Chondrocyte (in vitro differentiated cells): ENCODE data around the gene CAB39. TPM values are rescaled to one million over a fixed set of nuclear protein-coding genes. Genes with fewer than 3 reads are reported as not detected.

Source experiments
- DNase-seq: peaks from one replicate; pipeline ENCODE4 v3.0.0; 2021; ENCODE audit warnings: mixed read lengths, low spot score
- H3K27ac Mint-ChIP-seq: one replicate; pipeline ENCODE4 v1.8.0; 2021; ENCODE audit warnings: mild to moderate bottlenecking, moderate library complexity, mixed read lengths; ENCODE audit not compliant: unreplicated experiment
- H3K27me3 Mint-ChIP-seq: 2 replicates; pipeline ENCODE4 v1.8.0; 2021; ENCODE audit warnings: low read depth, mixed read lengths
- H3K36me3 Mint-ChIP-seq: 2 replicates; pipeline ENCODE4 v1.8.0; 2021; ENCODE audit warnings: low read depth, mixed read lengths
- H3K4me1 Mint-ChIP-seq: 2 replicates; pipeline ENCODE4 v1.8.0; 2021; ENCODE audit warnings: low read depth, mild to moderate bottlenecking, mixed read lengths
- H3K4me3 Mint-ChIP-seq: one replicate; pipeline ENCODE4 v1.8.0; 2021; ENCODE audit warnings: mild to moderate bottlenecking, moderate library complexity, mixed read lengths; ENCODE audit not compliant: unreplicated experiment
- H3K9me3 Mint-ChIP-seq: 2 replicates; pipeline ENCODE4 v1.8.0; 2021; ENCODE audit warnings: low read depth, mixed read lengths
- total RNA-seq: library from RNA; stranded (reverse); gene quantifications from 3 replicates; pipeline ENCODE4 v1.2.1, GENCODE V29; 2021
- TF ChIP-seq, protein P1 (sequence below): fragments of 200-600 bp; sonication (generic); IDR thresholded peaks from 2 replicates; pipeline ENCODE4 v1.5.0; 2021; ENCODE audit warnings: antibody characterized with exemption, mild to moderate bottlenecking, moderate library complexity

CAB39 gene
- total RNA-seq, 1 donor from 2014 or later: 33.4 TPM

- no peaks in the 10 kb centered on the region for H3K9me3 Mint-ChIP-seq
- no peaks in the 10 kb centered on the region for H3K27me3 Mint-ChIP-seq
- peaks cover 2% of the 10 kb centered on the region for H3K36me3 Mint-ChIP-seq
- peaks cover 9% of the 10 kb centered on the region for H3K4me1 Mint-ChIP-seq
- DNase-seq: no peak
- TF ChIP-seq, protein P1, sequence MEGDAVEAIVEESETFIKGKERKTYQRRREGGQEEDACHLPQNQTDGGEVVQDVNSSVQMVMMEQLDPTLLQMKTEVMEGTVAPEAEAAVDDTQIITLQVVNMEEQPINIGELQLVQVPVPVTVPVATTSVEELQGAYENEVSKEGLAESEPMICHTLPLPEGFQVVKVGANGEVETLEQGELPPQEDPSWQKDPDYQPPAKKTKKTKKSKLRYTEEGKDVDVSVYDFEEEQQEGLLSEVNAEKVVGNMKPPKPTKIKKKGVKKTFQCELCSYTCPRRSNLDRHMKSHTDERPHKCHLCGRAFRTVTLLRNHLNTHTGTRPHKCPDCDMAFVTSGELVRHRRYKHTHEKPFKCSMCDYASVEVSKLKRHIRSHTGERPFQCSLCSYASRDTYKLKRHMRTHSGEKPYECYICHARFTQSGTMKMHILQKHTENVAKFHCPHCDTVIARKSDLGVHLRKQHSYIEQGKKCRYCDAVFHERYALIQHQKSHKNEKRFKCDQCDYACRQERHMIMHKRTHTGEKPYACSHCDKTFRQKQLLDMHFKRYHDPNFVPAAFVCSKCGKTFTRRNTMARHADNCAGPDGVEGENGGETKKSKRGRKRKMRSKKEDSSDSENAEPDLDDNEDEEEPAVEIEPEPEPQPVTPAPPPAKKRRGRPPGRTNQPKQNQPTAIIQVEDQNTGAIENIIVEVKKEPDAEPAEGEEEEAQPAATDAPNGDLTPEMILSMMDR: no peak
- H3K27ac Mint-ChIP-seq: no peak overlapping the region
- H3K4me3 Mint-ChIP-seq: no peak overlapping the region
Observed at GRCh38 chr2:230672836-230673235, 39.8 kb upstream of the CAB39 start.

- H3K4me3 Mint-ChIP-seq: no peak overlapping the region
- DNase-seq: no peak
- H3K27me3 Mint-ChIP-seq: peaks cover 2% of the 10 kb centered on the region
- no peaks in the 10 kb centered on the region for H3K4me1 Mint-ChIP-seq
- TF ChIP-seq, protein P1: no peak
- H3K9me3 Mint-ChIP-seq: peaks cover 3% of the 10 kb centered on the region
- H3K36me3 Mint-ChIP-seq: peaks cover 4% of the 10 kb centered on the region
- no peak overlapping the region for H3K27ac Mint-ChIP-seq
Observed at GRCh38 chr2:230674401-230674800, 38.2 kb upstream of the CAB39 start.

- Mint-ChIP-seq H3K27me3 (peaks cover 2% of the 10 kb centered on the region), H3K36me3 (peaks cover 4% of the 10 kb centered on the region), H3K4me3 (no peak overlapping the region), H3K4me1 (no peaks in the 10 kb centered on the region), H3K27ac (no peak overlapping the region), H3K9me3 (peaks cover 3% of the 10 kb centered on the region)
- no peak for DNase-seq
- TF ChIP-seq, protein P1: no peak
Observed at GRCh38 chr2:230674966-230675672, 37.5 kb upstream of the CAB39 start.

GRCh38 chr2:230676546-230676945, 36.1 kb upstream of the CAB39 start:
- Mint-ChIP-seq H3K27ac (no peak overlapping the region), H3K27me3 (peaks cover 6% of the 10 kb centered on the region), H3K9me3 (peaks cover 3% of the 10 kb centered on the region), H3K36me3 (peaks cover 4% of the 10 kb centered on the region), H3K4me1 (no peaks in the 10 kb centered on the region), H3K4me3 (no peak overlapping the region)
- DNase-seq: no peak
- TF ChIP-seq, protein P1: no peak

- Mint-ChIP-seq H3K36me3 (peaks cover 4% of the 10 kb centered on the region), H3K9me3 (peaks cover 3% of the 10 kb centered on the region), H3K27ac (no peak overlapping the region), H3K4me3 (no peak overlapping the region), H3K4me1 (no peaks in the 10 kb centered on the region), H3K27me3 (peaks cover 8% of the 10 kb centered on the region)
- TF ChIP-seq, protein P1: no peak
- no peak for DNase-seq
Observed at GRCh38 chr2:230677201-230677946, 35.3 kb upstream of the CAB39 start.
